Adrenal gland (tissue), 12 donors: ENCODE data around the gene BMPR2. TPM values are rescaled to one million over a fixed set of nuclear protein-coding genes. Genes with fewer than 3 reads are reported as not detected.

Experiments
- DNase-seq, 7 donors: peaks; one replicate each; pipeline ENCODE4 v3.0.0-alpha.2; 2019 to 2020
- H3K27ac ChIP-seq, 5 donors: fragments of 200-600 bp; sonication (generic) in 4 of 5; 1 replicate in 3 of 5; 2 replicates in 2 of 5; pipeline versions ENCODE4 v1.5.1 to v1.8.0; 2016 to 2020; ENCODE audit warnings: mild to moderate bottlenecking in 1 of 5
- H3K27me3 ChIP-seq: fragments of 200-600 bp; 2 replicates; pipeline ENCODE4 v1.8.0; 2021
- H3K36me3 ChIP-seq, 2 donors: fragments of 200-600 bp; replicated peaks in 1 of 2; 1 replicate in 1 of 2; 2 replicates in 1 of 2; pipeline versions ENCODE4 v1.5.1 to v1.8.0; 2018 to 2022
- H3K4me1 ChIP-seq, 2 donors: fragments of 200-600 bp; replicated peaks in 1 of 2; 1 replicate in 1 of 2; 2 replicates in 1 of 2; pipeline versions ENCODE4 v1.5.1 to v1.8.0; 2018 to 2021
- H3K4me3 ChIP-seq, 4 donors: fragments of 200-600 bp; sonication (generic) in 3 of 4; one replicate each; pipeline ENCODE4 v1.5.1; 2016 to 2018
- H3K9me3 ChIP-seq, 3 donors: fragments of 200-600 bp; sonication (generic) in 1 of 3; replicated peaks in 1 of 3; 1 replicate in 2 of 3; 2 replicates in 1 of 3; pipeline versions ENCODE4 v1.5.1 to v1.8.0; 2016 to 2021
- CTCF ChIP-seq, 6 experiments: fragments of 450-650 bp in 4 of 6; fragments of 200-600 bp in 2 of 6; sonication (generic) in 1 of 6; IDR thresholded peaks; 1 replicate in 5 of 6; 2 replicates in 1 of 6; pipeline versions ENCODE4 v1.5.1 to v1.8.0; 2016 to 2021; ENCODE audit warnings: antibody characterized with exemption in 6 of 6, mild to moderate bottlenecking in 2 of 6, moderate library complexity in 1 of 6
- POLR2A ChIP-seq, 2 donors: fragments of 450-650 bp; IDR thresholded peaks; one replicate each; pipeline ENCODE4 v1.6.1; 2017; ENCODE audit warnings: antibody characterized with exemption in 2 of 2, mild to moderate bottlenecking in 2 of 2, moderate library complexity in 1 of 2
- WGBS, 4 donors: extraction: QIAGEN DNeasy Blood & Tissue Kit in 2 of 4; methylation state at CpG; one replicate each; pipeline versions ENCODE4 v1.1.5 to v1.1.7; 2013 to 2017; 5-methylcytosine and 5-hydroxymethylcytosine counted together
- intact Hi-C, 2 donors: fragments of 100-400 bp; cut with DNase I; formaldehyde crosslinking; loops; one replicate each; pipeline versions ENCODE4 v1.14.1 to v1.15.0; 2022 to 2023
- polyA plus RNA-seq, 3 donors: library from polyadenylated mRNA; stranded (reverse); fragments of 200-250 nt in 2 of 3; fragments of 350-450 nt in 1 of 3; fragmentation: Illumina TruSeq in 1 of 3; extraction: RNeasy Lipid Tissue Mini Kit (QIAGEN cat#74804) in 1 of 3; gene quantifications; one replicate each; pipeline ENCODE4 v1.2.3, GENCODE V29; 2013 to 2014
- total RNA-seq, 9 donors: library from RNA; depleted of rRNA in 4 of 9; stranded (reverse); fragments of >200 nt in 4 of 9; fragments of 120-200 nt in 1 of 9; fragmentation: NEBNext Ultra II Directional in 1 of 9; extraction: Animal tissue kit (Norgen Biotek cat#: 25700) in 1 of 9; gene quantifications; one replicate each; pipeline versions ENCODE4 v1.1.0 to v1.2.4, GENCODE V29; 2013 to 2023
- donor health status: healthy with polysubstance abuse.
- donor health status: Bipolar disorder and iron deficiency.
- donor health status: DM: yes; HTN: yes; CAD: no.
- donor health status: DM: no; HTN: no; CAD: no.
- donor health status: DM: no; HTN: no; CAD: no.
- donor health status: DM: yes; HTN: yes; CAD: no.

The BMPR2 gene
- total and polyA plus RNA-seq, 12 donors: 7.7 to 123 (median 85.7) TPM

DNA sequence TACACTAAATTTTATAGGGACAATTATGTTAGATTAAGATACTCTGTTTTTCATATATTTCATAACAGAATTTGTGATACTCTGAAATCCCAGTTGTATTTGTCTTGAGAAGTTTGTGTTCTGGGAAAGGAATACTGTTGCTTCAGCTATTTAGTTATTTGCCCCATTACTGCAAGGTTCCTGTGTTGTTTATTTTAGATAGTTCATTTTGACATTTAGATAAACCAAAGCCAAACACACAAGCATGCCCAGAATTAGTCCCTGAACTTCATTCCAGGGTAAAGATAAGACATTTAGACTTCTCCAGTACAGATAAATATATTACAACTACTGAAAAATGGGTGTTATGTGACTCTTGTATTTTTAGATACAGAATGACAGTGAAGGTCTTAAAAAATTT is 74.7 kb downstream of the BMPR2 start:
- H3K4me3 ChIP-seq: no peak overlapping the region
- no peaks in the 10 kb centered on the region for H3K9me3 ChIP-seq
- TF ChIP-seq CTCF (IDR thresholded peaks at IDR 0.05) (no peak), POLR2A (IDR thresholded peaks at IDR 0.05) (no peak)
- H3K4me1 ChIP-seq: peaks cover 14 to 18% of the 10 kb centered on the region in 2 donors
- peak overlapping the region; percentile 32 to 74 (median 64) for H3K27ac ChIP-seq
- no peaks in the 10 kb centered on the region for H3K36me3 ChIP-seq
- H3K27me3 ChIP-seq: no peaks in the 10 kb centered on the region
- intact Hi-C loops: loop anchor here in 1 of 2 donors (10.0 kb wide), 1 partner anchor 66 kb away; no protein-coding TSS in a partner anchor
- DNase-seq: peak in 2 of 7 donors; percentile 41 to 50

DNA sequence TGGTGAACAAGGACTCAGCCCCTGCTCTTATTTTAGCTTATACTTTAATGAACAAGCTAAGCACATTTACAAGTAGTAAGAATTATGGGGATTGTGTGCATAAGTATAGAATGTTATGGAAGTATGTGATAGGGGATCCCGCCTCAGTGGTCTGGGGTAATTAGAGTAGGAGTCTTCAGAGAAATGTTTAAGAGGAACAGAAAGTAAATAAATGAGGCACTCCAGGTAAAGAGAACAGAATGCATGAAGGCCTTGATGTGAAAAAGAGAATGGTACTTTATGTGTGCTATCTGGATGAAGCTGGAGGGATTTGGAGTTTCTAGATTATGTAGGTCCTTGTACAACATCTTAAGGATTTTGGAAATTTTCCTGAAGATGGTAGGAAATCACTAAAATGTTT is 76.6 kb downstream of the BMPR2 start:
- DNase-seq: no peak
- Histone ChIP-seq H3K4me3 (no peak overlapping the region), H3K9me3 (no peaks in the 10 kb centered on the region), H3K27me3 (no peaks in the 10 kb centered on the region), H3K4me1 (peaks cover 14 to 22% of the 10 kb centered on the region in 2 donors), H3K36me3 (no peaks in the 10 kb centered on the region), H3K27ac (no peak overlapping the region)
- TF ChIP-seq POLR2A (IDR thresholded peaks at IDR 0.05) (no peak), CTCF (IDR thresholded peaks at IDR 0.05) (no peak)
- intact Hi-C loops: loop anchor here in 1 of 2 donors (10.0 kb wide), 1 partner anchor 68 kb away; no protein-coding TSS in a partner anchor
- WGBS, 4 donors: 95 to 97% (median 96%) methylated on average over 1 of the region's 1 CpG

DNA sequence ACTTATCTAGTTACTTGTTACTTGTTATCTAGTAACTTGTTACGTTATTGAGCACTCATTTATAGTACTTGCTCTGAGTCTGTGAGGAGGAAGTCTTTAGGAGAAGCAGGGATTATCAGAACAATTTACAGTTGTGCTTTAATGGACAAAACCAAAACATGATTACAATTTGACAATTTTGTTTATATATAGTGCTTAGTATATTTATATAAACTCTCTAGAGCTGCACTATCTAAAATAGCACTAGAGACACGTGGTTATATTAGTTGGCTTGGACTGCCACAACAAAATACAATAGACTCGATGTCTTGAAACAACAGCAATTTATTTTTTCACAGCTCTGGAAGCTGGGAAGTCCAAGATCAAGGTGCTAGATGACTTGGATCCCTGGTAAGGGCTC is 78.4 kb downstream of the BMPR2 start:
- DNase-seq: no peak
- H3K27me3 ChIP-seq: no peaks in the 10 kb centered on the region
- H3K36me3 ChIP-seq: no peaks in the 10 kb centered on the region
- no peaks in the 10 kb centered on the region for H3K9me3 ChIP-seq
- 78 to 86% (median 79%) methylated on average over 3 of the region's 3 CpGs for WGBS, 4 donors
- TF ChIP-seq CTCF (IDR thresholded peaks at IDR 0.05) (no peak), POLR2A (IDR thresholded peaks at IDR 0.05) (no peak)
- H3K4me1 ChIP-seq: peaks cover 14 to 22% of the 10 kb centered on the region in 2 donors
- intact Hi-C loops: loop anchor here in 1 of 2 donors (10.0 kb wide), 1 partner anchor 70 kb away; no protein-coding TSS in a partner anchor
- no peak overlapping the region for H3K27ac ChIP-seq
- no peak overlapping the region for H3K4me3 ChIP-seq

- no peaks in the 10 kb centered on the region for H3K27me3 ChIP-seq
- no peak for TF ChIP-seq CTCF (IDR thresholded peaks at IDR 0.05)
- no peak for TF ChIP-seq POLR2A (IDR thresholded peaks at IDR 0.05)
- no peak overlapping the region for H3K27ac ChIP-seq
- WGBS, 4 donors: 96 to 100% (median 98%) methylated on average over 1 of the region's 1 CpG
- intact Hi-C loops: loop anchor here in 1 of 2 donors (10.0 kb wide), 1 partner anchor 70 kb away; no protein-coding TSS in a partner anchor
- no peak overlapping the region for H3K4me3 ChIP-seq
- H3K4me1 ChIP-seq: peaks cover 9 to 18% of the 10 kb centered on the region in 2 donors
- DNase-seq: no peak
- H3K9me3 ChIP-seq: no peaks in the 10 kb centered on the region
- H3K36me3 ChIP-seq: no peaks in the 10 kb centered on the region
Measured at GRCh38 chr2:202455114-202455513, 79.0 kb downstream of the BMPR2 start.
